ENCODE measurements around the gene PLXNA2.

DNA sequence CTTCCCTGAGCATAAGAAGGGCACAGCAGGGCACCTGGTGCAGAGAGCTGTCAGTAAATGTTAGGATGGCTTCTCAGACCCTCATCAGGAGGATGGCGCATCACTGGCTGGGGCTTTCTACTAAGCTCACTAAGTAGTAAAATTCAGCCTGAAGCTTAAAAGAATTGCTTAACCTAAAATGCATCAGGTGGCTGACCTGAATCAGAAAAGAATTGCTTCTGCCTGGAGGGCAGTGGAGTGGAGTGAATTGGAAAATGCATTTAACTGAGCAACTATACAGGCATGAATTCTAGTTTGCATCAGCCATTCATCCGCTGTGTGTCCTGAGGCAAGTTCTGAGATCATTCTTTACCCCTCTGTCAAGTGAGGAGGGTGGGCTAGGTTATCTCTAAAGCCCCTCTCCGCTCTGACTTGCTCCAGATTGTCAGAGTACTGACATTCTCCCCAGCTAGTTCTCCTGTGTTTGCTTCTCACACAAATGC is 191.2 kb downstream of the PLXNA2 start:
- TF ChIP-seq EZH2 (IDR thresholded peaks at IDR 0.05; ENCODE audit: insufficient read depth, poor library complexity, severe bottlenecking) (no peak), EZH2phosphoT487 (IDR thresholded peaks at IDR 0.05; ENCODE audit: insufficient read depth, low read depth) (no peak)
